Measurements from ENCODE around the gene EWSR1.

DNA sequence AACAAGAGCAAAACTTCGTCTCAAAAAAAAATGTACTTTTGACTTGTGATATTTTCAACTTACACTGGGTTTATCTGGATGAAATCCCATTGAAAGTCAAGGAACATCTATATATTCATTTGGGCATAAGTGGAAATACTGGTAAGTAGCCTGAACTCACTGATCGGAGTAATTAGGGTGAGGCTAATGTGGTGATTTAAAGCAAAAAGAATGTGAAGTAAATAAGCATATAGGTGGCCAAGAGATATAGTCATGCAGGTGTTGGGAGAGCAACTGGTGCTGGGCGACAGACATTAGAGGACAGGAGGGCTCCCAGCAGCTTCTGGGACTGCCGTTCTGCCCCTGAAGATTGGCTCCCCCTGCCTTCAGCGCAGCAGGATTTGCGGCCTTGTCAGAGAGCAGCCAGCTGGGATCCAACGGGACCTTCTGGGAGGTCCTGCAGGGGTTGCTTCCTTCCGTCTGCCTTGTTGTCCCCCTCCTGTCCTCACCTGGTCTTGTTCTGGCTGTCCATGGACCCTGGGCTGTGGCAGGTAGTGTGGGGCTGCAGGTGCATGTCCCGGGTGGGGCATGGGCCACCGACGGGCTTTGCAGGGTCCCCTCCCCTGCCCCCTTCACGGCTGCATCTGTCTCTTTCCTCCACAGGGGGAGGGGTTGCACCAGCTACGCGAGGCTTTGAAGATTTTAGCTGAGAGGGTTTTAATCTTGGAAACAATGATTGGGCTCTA is 14.3 kb upstream of the EWSR1 start:
- TF ChIP-seq POLR2A (IDR thresholded peaks at IDR 0.05) (no peak), POLR2AphosphoS5 (IDR thresholded peaks at IDR 0.05) (no peak)
- TF ChIP-seq, protein P1, sequence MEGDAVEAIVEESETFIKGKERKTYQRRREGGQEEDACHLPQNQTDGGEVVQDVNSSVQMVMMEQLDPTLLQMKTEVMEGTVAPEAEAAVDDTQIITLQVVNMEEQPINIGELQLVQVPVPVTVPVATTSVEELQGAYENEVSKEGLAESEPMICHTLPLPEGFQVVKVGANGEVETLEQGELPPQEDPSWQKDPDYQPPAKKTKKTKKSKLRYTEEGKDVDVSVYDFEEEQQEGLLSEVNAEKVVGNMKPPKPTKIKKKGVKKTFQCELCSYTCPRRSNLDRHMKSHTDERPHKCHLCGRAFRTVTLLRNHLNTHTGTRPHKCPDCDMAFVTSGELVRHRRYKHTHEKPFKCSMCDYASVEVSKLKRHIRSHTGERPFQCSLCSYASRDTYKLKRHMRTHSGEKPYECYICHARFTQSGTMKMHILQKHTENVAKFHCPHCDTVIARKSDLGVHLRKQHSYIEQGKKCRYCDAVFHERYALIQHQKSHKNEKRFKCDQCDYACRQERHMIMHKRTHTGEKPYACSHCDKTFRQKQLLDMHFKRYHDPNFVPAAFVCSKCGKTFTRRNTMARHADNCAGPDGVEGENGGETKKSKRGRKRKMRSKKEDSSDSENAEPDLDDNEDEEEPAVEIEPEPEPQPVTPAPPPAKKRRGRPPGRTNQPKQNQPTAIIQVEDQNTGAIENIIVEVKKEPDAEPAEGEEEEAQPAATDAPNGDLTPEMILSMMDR (IDR thresholded peaks at IDR 0.05), result no peak
